Breast epithelium (tissue), 3 donors: ENCODE data around the gene ROR2.

Experiments
- CTCF ChIP-seq, 3 donors: fragments of 450-650 bp; IDR thresholded peaks; one replicate each; pipeline ENCODE4 v1.5.1; 2016 to 2017; ENCODE audit warnings: antibody characterized with exemption in 3 of 3, mild to moderate bottlenecking in 3 of 3, moderate library complexity in 3 of 3
- POLR2A ChIP-seq: fragments of 450-650 bp; IDR thresholded peaks from one replicate; pipeline ENCODE4 v1.6.1; 2016; ENCODE audit warnings: antibody characterized with exemption, mild to moderate bottlenecking, moderate library complexity
- POLR2AphosphoS5 ChIP-seq, 3 donors: sonication (generic); formaldehyde crosslinking; IDR thresholded peaks; one replicate each; pipeline ENCODE4 v1.6.1; 2017; ENCODE audit warnings: antibody characterized with exemption in 3 of 3

- TF ChIP-seq CTCF (IDR thresholded peaks at IDR 0.05) (no peak), POLR2A (no peak), POLR2AphosphoS5 (IDR thresholded peaks at IDR 0.05) (no peak)
Measured at GRCh38 chr9:91572811-91573210, 377.2 kb downstream of the ROR2 start.
